ENCODE data around the gene POLR3C. TPM values are rescaled to one million over a fixed set of nuclear protein-coding genes. Genes with fewer than 3 reads are reported as not detected.

The POLR3C gene, protein sequence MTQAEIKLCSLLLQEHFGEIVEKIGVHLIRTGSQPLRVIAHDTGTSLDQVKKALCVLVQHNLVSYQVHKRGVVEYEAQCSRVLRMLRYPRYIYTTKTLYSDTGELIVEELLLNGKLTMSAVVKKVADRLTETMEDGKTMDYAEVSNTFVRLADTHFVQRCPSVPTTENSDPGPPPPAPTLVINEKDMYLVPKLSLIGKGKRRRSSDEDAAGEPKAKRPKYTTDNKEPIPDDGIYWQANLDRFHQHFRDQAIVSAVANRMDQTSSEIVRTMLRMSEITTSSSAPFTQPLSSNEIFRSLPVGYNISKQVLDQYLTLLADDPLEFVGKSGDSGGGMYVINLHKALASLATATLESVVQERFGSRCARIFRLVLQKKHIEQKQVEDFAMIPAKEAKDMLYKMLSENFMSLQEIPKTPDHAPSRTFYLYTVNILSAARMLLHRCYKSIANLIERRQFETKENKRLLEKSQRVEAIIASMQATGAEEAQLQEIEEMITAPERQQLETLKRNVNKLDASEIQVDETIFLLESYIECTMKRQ
- 45.6 and 46.6 TPM in 2 replicates for total RNA-seq (2013; cell fraction: nucleolus; rRNA removed)
- total RNA-seq (2014; rRNA removed): 30.8 and 32.0 TPM in 2 replicates
- total RNA-seq (2014; rRNA removed; fragmentation: Illumina TruSeq; extraction: Trizol): 34.8 and 35.1 TPM in 2 replicates
- total RNA-seq (2021): 32.9 and 34.5 TPM in 2 replicates
- 19.8 TPM for polyA plus RNA-seq (2011; ENCODE audit: low read depth)
- polyA plus RNA-seq (2011; rRNA removed): 40.4 and 41.3 TPM in 2 replicates
- polyA plus RNA-seq (2011; cell fraction: cytosol; rRNA removed): 44.5 and 46.2 TPM in 2 replicates
- 44.5 and 53.1 TPM in 2 replicates for polyA plus RNA-seq (2011; cell fraction: nucleus; rRNA removed)
- 19.4 and 23.7 TPM in 2 replicates for polyA plus RNA-seq (2012)
- polyA plus RNA-seq (2014; fragmentation: Illumina TruSeq; extraction: Trizol): 40.9 and 45.7 TPM in 2 replicates
- polyA plus RNA-seq (2014; fragmentation: Nextera tagmentation; extraction: Ambion mirVana): 10 to 100 TPM; 13.0 to 21.1 TPM
- 29.7 and 31.1 TPM in 2 replicates for polyA plus RNA-seq (2014; rRNA removed)
- polyA plus RNA-seq (2016; fragmentation: Nextera tagmentation; extraction: Ambion mirVana): 10 to 100 TPM; 44.0 to 44.8 TPM
- 52.4 and 74.0 TPM in 2 replicates for polyA minus RNA-seq (2011; rRNA and poly(A)+ RNA removed)
- 17.6 and 20.1 TPM in 2 replicates for polyA minus RNA-seq (2011; cell fraction: cytosol; rRNA and poly(A)+ RNA removed)
- 21.4 and 34.1 TPM in 2 replicates for polyA minus RNA-seq (2011; cell fraction: nucleus; rRNA and poly(A)+ RNA removed)
- percentile 89 among the genes with signal in this experiment for Bru-seq, nascent RNA
- percentile 84 among the genes with signal in this experiment for BruChase-seq, experiment 1, labeled RNA remaining after a 6-hour chase
- percentile 84 among the genes with signal in this experiment for BruChase-seq, experiment 2, labeled RNA remaining after a 2-hour chase
- long read RNA-seq, experiment 1, transcript POLR3C-201 (15 exons, 1,851 nt): major isoform, 26 of 41 reads
- long read RNA-seq, experiment 1, partial matches to known transcripts: 3 of 41 reads
- long read RNA-seq, experiment 1, other reads (novel, unspliced or antisense): 12 of 41 reads
- long read RNA-seq, experiment 2, transcript POLR3C-201 (15 exons, 1,851 nt): major isoform, 150 of 251 reads
- long read RNA-seq, experiment 2, partial matches to known transcripts: 61 of 251 reads
- long read RNA-seq, experiment 2, other reads (novel, unspliced or antisense): 40 of 251 reads

DNA sequence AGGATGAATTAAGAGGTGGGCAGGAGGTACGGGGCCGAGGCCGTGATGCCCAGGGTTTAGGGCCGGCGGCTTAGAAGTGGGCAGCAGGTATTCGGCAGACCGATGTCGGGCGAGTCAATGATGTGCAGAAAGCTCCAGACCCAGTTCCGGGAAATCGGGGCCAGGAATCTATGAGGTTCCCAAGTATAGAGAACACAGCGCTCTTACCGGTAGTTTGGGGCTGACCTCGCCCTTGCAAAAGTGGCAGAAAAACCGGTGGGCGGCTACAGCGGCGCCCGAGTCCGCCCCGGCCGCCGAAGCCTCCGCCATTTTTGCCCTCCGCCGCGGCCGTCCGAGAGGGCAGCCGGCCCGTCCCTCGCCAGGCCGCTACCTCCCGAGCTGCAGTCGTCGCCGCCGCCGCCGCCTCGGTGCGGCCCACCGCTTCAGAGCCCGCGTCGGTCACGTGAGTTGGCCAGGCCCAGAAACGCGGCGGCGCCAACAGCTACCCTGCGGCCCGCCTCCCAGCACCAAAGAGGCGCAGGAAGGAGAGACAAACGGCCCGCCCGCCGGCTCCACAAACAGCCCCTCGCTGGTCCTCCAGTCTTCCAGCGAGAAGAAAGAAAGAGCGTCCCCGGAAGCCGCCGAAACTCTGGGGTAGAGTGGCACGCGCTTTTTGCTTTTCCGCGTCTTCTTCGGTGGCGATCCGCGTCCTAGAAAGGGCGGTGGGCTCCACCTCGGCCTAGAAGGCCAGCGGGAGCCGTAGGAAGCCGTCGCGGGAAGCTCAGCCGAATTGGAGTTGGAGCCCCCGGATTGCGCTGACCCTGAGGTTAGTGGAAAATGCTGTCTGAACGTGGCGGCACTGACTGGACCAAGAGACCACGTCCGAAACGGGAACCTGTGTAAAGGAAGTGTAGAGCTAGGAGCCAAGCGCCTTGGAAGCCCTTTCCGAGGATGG, at the start of gene POLR3C, which contains the start of gene RNF115:
Gene POLR3C, plus strand, starts transcription at position 636 of the 934 bp plus-strand sequence. CDS start 1,577 bp downstream, outside the sequence.
Gene RNF115, minus strand, starts transcription at position 531 of the 934 bp plus-strand sequence. Its CDS starts 222 bp downstream, at position 309.
- H3K9ac ChIP-seq (ENCODE audit: control insufficient read depth, insufficient read depth, low read length): peak within 1 kb of the TSS; percentile 100
- H3K4me2 ChIP-seq (ENCODE audit: control insufficient read depth, insufficient read depth): peak within 1 kb of the TSS; percentile 58
- WGBS (ENCODE audit: insufficient coverage, insufficient replicate concordance, low lambda C conversion rate, missing lambda C conversion rate): under 1% methylated on average over 88 of the region's 89 CpGs
- H3K9me3 ChIP-seq (replicated peaks; ENCODE audit: control insufficient read depth, insufficient read depth, low read length): no peaks in the 10 kb centered on the region; the same call in 2 of the 3 replicates
- no peaks in the 10 kb centered on the region for H3K27me3 ChIP-seq (replicated peaks in 1 of 2; ENCODE audit: control insufficient read depth in 2 of 2, insufficient read depth in 2 of 2, low read length in 1 of 2)
- peaks cover 10% of the 10 kb centered on the region for H3K4me1 ChIP-seq (ENCODE audit: control insufficient read depth, insufficient read depth, low read length)
- H3K79me2 ChIP-seq (ENCODE audit: control insufficient read depth, insufficient read depth, low read length): peaks cover 35% of the 10 kb centered on the region
- peaks cover 0 to 11% of the 10 kb centered on the region in 2 experiments; a peak in 3 of 4 replicates for H3K36me3 ChIP-seq (ENCODE audit: control insufficient read depth in 2 of 2, insufficient read depth in 2 of 2, low read length in 1 of 2)
- in situ Hi-C loops (cut with MboI) (no loop called here), intact Hi-C loops (cut with micrococcal nuclease; ENCODE audit: unreplicated experiment) (no loop called here)
- FAIRE-seq (no peak), DNase-seq (ENCODE audit: low read depth, low spot score) (peak; percentile 48), ATAC-seq (peak; percentile 94)
- peak within 1 kb of the TSS; percentile 95 for H3K27ac ChIP-seq (ENCODE audit: control insufficient read depth, insufficient read depth)
- H4K20me1 ChIP-seq (ENCODE audit: control insufficient read depth, insufficient read depth): no peaks in the 10 kb centered on the region
- CTCF ChIA-PET: interaction anchor here (0.7 to 6.4 kb wide), 6 partner anchors 14 to 209 kb away, joined by 3 to 80 read pairs (median 4); partner anchors contain the start of genes NUDT17 and PIAS3
- POLR2A ChIA-PET: interaction anchor here (1.2 to 3.9 kb wide), 4 partner anchors 35 to 140 kb away, joined by 3 to 20 read pairs (median 4); partner anchors contain the start of genes ANKRD34A, PIAS3, POLR3GL and RBM8A
- BruUV-seq (replicated peaks): TSS peak; percentile 61
- peak within 1 kb of the TSS; percentile 98 for H2AFZ ChIP-seq (ENCODE audit: control insufficient read depth, low read depth, low read length)
- H3K4me3 ChIP-seq: peak within 1 kb of the TSS; percentile 67
- RAD21 ChIA-PET (ENCODE audit: unreplicated experiment): interaction anchor here (0.6 to 1.7 kb wide), 2 partner anchors 21 to 213 kb away, joined by 3 to 8 read pairs; partner anchors contain the start of gene NUDT17
- SMC1A ChIA-PET (ENCODE audit: uncharacterized antibody, unreplicated experiment): interaction anchor here (1.6 to 5.0 kb wide), 3 partner anchors 20 to 156 kb away, joined by 3 to 20 read pairs (median 13); partner anchors contain the start of genes NUDT17 and PIAS3
- TF ChIP-seq, protein P1, sequence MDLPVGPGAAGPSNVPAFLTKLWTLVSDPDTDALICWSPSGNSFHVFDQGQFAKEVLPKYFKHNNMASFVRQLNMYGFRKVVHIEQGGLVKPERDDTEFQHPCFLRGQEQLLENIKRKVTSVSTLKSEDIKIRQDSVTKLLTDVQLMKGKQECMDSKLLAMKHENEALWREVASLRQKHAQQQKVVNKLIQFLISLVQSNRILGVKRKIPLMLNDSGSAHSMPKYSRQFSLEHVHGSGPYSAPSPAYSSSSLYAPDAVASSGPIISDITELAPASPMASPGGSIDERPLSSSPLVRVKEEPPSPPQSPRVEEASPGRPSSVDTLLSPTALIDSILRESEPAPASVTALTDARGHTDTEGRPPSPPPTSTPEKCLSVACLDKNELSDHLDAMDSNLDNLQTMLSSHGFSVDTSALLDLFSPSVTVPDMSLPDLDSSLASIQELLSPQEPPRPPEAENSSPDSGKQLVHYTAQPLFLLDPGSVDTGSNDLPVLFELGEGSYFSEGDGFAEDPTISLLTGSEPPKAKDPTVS (IDR thresholded peaks at IDR 0.05; ENCODE audit: low read depth, low read length): no peak
- TF ChIP-seq GATAD2B (conservative IDR thresholded peaks at IDR 0.05; ENCODE audit: low read depth): peak; percentile 79
- TF ChIP-seq POLR2AphosphoS5 (IDR thresholded peaks at IDR 0.05; ENCODE audit: low read length): peak; percentile 88
- TF ChIP-seq, protein P2, sequence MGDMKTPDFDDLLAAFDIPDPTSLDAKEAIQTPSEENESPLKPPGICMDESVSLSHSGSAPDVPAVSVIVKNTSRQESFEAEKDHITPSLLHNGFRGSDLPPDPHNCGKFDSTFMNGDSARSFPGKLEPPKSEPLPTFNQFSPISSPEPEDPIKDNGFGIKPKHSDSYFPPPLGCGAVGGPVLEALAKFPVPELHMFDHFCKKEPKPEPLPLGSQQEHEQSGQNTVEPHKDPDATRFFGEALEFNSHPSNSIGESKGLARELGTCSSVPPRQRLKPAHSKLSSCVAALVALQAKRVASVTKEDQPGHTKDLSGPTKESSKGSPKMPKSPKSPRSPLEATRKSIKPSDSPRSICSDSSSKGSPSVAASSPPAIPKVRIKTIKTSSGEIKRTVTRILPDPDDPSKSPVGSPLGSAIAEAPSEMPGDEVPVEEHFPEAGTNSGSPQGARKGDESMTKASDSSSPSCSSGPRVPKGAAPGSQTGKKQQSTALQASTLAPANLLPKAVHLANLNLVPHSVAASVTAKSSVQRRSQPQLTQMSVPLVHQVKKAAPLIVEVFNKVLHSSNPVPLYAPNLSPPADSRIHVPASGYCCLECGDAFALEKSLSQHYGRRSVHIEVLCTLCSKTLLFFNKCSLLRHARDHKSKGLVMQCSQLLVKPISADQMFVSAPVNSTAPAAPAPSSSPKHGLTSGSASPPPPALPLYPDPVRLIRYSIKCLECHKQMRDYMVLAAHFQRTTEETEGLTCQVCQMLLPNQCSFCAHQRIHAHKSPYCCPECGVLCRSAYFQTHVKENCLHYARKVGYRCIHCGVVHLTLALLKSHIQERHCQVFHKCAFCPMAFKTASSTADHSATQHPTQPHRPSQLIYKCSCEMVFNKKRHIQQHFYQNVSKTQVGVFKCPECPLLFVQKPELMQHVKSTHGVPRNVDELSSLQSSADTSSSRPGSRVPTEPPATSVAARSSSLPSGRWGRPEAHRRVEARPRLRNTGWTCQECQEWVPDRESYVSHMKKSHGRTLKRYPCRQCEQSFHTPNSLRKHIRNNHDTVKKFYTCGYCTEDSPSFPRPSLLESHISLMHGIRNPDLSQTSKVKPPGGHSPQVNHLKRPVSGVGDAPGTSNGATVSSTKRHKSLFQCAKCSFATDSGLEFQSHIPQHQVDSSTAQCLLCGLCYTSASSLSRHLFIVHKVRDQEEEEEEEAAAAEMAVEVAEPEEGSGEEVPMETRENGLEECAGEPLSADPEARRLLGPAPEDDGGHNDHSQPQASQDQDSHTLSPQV (IDR thresholded peaks at IDR 0.05): no peak
- TF ChIP-seq NRF1 (conservative IDR thresholded peaks at IDR 0.05; ENCODE audit: low read depth, low read length): no peak
- TF ChIP-seq ESRRA (IDR thresholded peaks at IDR 0.05; ENCODE audit: low read length): peak; percentile 73; the same call in 1 of the 2 replicates
- TF ChIP-seq ZBED1 (IDR thresholded peaks at IDR 0.05; ENCODE audit: borderline replicate concordance): no peak
- no peak for TF ChIP-seq ZNF207 (IDR thresholded peaks at IDR 0.05; ENCODE audit: borderline replicate concordance)
- TF ChIP-seq SREBF2 (IDR thresholded peaks at IDR 0.05; ENCODE audit: low read length): no peak
- no peak for TF ChIP-seq TCF7 (IDR thresholded peaks at IDR 0.05; ENCODE audit: borderline replicate concordance)

Data from GM12878 (cell line).